GM19324 (cell line): ENCODE measurements around the gene DGCR8.

Experiments
- ATAC-seq: cut with Tn5 transposase; IDR thresholded peaks from one replicate; pipeline ENCODE4 v1.9.1; 2021; ENCODE audit warnings: mild to moderate bottlenecking, moderate library complexity; ENCODE audit not compliant: unreplicated experiment, low FRiP score

Gene DGCR8

DNA sequence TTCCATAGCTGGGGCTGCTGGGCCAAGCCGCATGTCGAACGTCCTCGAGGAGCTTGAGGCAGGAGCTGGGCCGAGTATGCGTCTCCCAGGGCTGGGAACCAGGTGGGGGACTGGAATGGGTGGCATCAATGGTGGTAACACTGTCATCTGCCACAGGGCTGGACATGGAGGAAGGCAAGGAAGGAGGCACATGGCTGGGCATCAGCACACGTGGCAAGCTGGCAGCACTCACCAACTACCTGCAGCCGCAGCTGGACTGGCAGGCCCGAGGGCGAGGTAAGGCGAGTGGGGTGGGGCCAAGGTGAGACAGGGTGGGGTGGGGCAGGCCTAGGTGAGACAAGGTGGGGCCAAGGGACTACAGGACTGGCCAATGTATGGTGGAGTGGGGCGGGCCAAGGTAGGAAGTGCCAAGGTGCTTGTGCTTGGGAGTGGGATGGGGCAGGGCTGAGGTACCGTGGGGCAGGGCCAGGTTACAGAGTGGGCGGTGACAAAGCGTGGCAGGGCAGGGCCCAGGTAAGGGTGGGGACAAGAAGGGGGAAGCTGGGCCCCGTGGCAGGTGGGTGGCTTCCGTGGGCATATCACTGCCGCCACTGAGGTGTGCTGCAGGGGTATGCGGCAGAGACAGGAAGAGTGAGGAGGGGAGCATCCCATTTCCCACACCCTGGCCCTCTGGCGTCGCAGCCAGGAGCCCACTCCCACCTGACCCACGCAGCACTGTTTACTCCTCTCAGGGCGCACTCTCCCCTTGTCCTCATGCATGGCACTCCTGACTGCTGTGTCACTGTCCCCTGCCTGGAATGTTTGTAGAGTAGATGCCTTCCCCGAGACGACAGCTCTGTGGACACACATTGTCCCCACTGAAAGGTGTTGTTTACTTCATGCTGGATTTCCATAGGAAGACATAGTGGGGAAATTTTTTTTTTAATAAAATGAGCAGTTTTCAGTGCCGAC lies 27.5 kb upstream of the DGCR8 start:
- ATAC-seq = no peak

DNA sequence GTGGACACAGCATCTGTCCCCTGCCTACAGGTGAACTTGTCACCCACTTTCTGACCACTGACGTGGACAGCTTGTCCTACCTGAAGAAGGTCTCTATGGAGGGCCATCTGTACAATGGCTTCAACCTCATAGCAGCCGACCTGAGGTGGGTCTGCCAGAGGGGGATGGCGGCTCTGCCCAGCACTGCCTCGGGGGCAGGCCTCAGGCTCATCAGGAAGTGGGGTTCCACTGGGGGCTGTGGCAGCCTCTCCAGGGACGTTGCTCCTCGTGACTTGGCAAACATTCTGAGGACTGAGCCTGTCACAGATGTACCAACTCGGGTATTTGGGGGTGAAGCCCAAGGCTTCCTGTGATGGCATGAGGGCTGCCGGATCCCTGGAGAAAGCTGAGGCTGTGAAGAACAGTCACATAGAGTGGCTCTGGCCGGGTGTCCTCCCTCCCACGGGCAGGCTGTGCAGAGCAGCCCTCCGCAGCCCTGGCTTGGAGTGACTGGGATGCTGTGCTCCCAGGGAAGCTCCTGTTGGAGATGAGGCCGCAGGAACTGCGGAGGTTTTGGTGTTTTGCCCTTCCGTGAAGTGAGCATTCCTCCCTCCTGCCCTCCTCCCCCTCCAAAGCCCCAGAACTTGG lies 26.5 kb upstream of the DGCR8 start:
- ATAC-seq = no peak

DNA sequence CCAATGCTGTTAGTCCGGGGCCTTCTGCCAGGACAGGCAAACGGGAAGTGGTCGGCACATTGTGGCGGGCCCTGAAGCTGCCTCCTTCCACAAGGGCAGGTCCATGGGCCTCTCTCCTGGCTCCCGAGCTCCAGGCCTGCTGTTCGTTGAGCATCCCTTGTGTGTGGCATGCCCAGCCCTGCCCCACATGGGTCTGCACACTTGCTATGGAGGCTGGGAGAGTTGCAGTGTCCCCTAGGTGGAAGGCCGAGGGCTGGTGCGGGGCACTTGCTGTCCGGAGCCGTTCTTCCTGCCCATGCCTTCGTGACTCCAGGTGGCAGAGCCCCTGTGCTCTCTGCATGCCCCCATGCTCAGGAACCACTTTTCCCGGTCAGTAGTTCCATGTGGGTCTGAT lies 26.0 kb upstream of the DGCR8 start:
- ATAC-seq = no peak

DNA sequence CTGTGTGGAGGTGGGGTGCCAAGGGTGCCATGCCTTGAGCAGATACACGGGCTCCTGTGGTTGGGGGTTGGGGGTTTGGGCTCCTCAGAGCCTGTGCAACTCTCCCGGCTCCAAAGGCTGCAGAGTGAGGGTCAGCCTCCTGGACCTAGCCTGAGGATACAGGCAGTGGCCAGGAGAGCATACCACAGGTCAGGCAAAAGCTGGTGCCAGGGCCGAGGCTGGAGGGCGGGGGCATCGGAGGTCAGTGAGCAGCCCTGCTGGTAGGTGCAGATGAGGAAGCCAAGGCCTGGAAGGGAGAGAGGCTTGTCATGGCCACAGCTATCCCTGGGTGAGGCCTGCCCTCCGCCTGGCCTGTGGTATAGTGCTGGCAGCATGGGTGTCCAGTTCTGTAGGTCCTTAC lies 25.6 kb upstream of the DGCR8 start:
- ATAC-seq = no peak

DNA sequence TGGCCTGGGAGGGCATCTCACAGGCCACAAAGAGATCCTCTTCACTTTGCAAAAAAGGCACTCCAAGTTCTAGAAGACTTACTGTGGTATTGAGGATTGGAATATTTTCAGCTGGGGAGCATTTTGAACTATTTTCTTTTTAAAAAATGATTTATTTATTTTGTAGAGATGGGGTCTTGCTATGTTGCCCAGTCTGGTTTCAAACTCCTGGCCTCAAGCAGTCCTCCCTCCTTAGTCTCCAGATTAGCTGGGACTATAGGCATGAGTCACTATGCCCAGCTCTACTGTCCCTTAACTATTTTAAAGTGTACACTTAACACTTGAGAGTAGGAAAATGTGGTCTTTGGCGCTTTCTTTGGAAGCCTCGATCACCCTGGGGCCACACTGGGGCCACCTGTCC lies 24.9 kb upstream of the DGCR8 start:
- ATAC-seq = no peak

DNA sequence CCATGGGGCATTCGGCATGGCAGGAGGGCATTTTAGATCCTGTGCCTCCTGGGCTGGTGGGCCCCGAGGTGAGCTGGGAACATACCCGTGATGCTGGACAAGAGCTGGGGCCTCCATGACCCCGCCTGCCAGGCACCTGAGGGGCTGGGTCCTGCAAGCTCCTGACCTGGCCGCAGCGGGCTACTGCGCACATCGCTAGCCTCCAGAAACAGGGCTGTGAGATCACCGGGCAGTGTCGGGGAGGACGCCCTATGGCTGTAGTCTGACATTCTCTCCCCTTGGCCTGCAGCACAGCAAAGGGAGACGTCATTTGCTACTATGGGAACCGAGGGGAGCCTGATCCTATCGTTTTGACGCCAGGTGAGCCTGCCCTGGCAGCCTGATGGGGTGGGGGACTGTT lies 24.4 kb upstream of the DGCR8 start:
- ATAC-seq = no peak

DNA sequence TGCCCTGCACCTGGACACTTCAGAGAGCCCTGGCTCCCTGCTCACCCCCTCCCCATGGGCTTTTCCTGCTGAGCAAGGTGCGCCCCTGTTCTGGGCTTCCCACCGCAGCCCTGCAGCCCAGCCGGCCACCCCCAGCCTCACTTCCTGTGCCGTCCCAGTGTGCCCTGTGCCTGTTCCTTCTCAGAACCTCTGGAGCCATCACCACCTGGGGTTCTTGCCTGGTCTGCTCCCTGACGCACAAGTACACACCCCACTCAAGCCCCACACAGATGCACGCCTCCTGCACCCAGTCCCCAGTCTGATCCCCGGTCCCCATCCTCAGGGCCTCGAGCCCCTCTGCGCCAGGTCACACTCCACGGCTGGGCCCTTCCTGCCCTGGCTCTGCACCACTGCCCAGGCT lies 23.9 kb upstream of the DGCR8 start:
- ATAC-seq = no peak

DNA sequence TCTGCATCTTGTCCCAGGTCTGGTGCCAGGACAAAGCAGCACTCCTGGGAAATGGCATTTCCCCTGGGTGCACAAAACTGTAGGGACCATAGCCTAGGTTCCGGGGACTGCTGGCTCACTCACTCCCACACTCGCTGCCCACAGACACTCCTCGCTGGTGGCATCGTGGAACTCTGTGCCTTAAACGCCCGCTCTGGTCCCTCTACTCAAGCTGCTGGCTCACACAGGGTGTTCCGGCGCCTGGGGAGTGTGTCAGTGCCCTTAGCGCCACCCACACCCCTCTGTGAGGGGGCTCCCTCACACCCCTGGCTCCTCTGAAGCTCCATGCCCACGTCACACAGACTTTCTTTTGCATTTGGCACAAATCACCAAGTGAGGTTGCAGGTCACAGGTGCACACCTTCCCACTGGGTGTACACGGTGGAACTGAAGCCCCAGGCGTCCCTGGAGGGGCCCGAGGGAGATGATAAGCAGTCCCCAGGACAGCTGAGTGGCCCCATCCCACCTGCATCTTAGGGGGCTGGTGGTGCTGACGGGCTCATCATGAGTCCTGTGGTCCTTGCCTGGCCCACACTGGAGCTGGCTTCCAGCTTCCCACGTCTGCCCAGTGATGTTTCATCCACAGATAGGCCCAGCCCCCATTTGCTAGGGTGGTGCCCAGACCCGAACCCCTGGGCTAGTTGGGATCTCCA lies 23.2 kb upstream of the DGCR8 start:
- no peak for ATAC-seq

DNA sequence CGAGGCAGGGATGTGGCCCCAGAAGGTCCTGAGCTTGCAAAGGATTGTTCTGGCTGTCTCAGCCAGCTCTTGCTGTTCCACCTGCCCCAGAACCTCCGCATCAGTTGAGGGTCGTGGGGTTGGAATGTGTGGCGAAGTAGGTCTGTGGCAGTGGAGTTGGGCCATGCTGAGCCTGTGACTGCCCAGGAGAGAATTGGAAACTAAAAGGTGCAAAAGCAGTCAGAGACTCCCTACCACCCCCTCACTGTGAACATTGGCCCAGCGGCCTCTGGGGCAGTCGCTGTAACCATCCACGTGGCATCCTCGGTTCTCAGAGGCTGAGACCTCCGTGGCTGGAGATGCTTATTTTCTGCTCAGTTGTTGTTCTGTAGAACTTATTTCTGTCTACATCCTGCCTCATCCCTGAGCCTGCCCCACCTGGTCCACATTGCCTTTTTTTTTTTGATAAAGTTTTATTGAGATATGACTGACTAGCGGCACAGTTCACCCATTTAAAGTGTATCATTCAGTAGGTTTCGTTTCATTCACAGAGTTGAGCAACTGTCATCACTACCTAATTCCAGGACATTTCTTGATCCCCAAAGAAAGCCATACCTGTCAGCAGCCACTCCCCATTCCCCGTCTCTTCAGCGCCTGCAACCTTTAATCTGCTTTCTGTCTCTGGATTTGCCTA lies 22.3 kb upstream of the DGCR8 start:
- ATAC-seq = no peak

DNA sequence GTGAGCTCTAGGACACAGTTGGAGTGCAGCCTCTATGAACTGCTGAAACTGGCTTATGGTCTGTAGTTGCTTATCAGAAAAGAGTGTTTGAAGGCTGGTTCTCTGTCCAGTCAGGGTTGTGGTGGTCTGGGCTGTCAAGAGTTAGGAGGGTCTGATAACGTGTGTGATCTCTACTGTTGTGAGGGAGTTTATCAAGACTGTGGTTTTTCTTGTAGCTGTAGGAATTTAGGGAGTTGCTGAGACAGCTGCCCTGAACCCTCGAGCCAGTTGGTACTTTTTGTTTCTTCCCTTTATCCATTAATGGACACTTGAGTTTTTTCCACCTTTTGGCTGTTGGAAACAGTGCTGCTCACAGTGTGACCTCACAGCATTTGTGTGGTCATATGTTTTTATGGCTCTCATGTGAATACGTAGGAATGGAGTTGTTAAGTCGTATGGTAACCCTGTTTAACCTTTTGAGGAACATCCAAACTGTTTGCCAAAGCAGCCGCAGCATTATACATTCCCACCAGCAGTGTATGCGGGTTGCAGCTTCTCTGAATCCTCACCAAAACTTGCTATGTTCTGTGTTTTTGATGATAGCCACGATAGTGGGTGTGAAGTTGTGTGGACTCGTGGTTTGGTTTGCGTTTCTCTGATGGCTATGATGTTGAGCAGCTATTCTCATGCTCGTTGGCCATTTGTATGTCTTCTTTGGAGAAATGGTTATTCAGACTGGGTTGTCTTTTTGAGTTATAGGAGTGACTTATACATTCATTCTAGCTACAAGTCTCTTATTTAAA lies 20.9 kb upstream of the DGCR8 start:
- ATAC-seq = no peak

DNA sequence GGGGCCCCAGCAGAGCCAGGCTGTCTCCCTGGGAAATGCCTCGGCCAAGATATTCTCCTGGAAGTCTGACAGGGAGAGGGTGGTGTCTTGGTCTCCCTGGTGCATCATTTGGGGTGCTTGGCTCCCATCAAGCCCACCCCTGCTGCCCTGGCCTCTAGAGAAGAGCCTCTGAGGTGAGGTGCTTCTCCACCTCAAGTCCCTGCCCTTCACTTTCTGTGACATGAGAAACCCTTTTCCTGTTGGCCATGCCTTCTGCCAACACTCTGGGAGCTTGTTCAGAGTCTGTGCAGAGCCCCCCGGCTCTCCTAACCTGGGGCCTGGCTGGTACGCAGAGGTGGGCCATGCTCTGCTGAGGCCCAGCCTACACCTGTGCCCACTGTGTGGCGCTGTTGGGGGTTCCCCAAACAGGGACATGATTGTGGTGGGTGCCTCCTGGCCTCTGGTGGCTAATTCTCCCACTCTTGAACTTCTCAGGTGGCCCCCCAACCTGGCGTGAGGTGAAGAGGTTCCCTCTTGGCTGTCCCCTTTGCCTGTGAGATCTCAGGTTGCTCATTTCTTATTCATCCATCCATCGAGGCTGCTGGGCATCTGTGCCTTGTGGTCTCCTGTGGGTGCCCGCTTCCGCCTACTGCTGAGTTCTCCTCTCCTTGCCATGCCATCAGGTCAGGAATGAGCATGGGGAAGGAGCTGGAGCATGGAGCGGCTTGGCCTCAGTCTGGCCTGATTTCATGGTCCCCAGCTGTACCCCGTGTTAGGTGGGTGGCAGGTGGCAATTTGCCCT lies 19.2 kb upstream of the DGCR8 start:
- ATAC-seq = no peak

DNA sequence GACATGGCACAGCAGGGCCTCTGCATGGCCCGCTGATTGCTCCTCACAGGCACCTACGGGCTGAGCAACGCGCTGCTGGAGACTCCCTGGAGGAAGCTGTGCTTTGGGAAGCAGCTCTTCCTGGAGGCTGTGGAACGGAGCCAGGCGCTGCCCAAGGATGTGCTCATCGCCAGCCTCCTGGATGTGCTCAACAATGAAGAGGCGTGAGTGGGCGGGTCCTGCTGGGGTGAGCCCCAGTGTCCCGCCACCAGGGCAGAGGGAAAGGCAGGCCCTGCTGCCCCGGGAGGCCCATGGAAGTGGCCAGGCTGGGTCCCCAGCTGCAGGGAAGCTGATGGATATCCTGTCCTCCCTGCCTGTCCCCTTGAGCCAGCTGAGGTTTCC lies 18.6 kb upstream of the DGCR8 start:
- no peak for ATAC-seq

DNA sequence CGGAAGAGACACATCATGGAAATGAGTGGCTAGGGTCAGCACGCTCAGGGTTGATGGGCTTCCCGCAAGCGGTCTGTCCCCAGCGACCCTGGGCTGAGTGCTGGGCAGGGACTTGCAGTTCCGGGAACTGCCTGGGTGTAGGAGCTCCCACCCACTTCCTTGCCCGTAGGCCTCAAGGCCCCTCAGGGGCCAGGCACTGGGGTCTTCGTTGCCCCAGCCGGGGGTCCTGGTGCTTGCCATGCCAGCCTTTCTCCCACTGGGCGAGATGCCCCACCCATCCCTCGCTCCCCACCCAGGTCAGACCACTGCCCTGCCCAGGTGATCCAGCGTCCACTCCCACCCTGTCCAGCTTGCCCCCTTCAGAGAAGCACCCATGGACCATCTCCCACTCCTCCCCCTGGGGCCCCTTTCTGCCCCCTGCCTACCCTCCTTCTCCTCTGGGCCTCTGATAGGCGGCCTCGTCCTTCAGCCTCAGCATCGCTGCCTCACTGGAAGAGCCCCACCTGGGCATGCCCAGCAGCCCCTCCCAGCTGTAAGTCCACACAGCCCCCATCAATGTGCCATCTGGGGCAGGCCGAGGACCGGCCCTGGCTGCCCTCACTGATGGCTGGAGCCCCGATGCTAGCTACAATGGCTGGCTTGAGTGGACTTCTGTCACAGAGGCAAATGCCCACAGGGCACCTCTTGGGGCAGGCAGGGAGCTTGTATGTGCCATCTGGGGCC lies 17.8 kb upstream of the DGCR8 start:
- no peak for ATAC-seq

DNA sequence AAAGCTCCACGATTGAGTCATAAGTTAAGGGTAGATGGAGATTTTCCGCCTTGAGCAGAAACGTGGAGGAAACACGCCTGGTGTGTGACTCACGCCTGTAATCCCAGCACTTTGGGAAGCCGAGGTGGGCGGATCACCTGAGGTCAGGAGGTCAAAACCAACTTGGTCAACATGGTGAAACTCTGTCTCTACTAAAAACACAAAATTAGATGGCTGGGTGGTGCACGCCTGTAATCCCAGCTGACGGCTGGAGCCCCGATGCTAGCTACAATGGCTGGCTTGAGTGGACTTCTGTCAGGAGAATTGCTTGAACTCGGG lies 17.3 kb upstream of the DGCR8 start:
- no peak for ATAC-seq

DNA sequence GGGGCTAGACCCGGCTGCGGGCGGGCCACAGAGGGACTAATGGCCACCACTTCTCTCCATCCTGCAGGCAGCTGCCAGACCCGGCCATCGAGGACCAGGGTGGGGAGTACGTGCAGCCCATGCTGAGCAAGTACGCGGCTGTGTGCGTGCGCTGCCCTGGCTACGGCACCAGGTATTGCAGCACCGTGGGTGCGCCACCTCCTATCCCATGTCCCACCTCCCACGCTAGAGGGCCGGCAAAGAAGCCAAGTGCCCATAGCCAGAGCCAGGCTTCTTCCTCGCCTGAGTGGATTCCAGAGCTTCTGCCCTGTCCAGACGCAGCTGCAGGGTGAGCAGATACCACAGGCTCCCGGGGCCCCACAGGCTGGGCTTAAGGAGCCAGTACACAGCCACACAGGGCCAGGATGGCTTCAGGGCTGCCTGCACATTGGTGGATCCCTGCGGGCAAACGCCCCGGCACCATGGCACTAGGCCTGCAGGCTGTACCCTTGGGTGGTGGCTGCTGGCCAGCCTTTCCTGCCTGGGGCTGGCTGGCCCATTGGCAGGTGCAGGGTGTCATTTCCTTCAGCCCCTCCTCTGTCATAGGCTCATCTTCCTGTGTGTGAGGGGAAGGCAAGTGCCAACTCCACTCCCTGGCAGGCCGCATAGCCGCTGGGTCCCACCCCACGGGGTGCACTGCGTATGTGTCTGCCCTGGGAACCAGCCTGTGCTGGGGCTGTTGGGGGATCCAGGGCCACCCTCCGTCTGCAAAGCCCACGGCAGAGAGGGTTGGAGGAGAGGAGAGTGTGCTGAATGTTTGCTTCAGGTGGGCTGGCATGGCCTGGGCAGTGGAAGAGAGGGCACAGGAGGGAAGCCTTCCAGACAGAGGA lies 16.5 kb upstream of the DGCR8 start:
- ATAC-seq = no peak

DNA sequence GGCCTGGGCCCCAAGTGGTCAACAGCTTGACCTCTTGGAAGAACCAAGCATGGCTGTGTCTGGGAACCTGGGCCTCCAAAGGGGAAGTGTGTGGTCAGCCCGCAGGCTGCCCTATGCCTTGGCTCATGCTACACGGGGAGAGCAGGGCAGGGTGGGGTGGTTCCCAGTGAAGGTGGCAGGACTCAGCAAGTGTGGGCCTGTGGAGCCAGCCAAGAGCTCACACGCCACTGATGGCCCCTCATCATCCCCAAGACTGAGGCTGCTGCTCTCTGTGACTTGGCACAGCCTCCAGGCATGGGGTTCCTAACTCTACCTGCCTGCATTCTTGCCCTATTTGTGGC lies 15.9 kb upstream of the DGCR8 start:
- ATAC-seq = no peak

DNA sequence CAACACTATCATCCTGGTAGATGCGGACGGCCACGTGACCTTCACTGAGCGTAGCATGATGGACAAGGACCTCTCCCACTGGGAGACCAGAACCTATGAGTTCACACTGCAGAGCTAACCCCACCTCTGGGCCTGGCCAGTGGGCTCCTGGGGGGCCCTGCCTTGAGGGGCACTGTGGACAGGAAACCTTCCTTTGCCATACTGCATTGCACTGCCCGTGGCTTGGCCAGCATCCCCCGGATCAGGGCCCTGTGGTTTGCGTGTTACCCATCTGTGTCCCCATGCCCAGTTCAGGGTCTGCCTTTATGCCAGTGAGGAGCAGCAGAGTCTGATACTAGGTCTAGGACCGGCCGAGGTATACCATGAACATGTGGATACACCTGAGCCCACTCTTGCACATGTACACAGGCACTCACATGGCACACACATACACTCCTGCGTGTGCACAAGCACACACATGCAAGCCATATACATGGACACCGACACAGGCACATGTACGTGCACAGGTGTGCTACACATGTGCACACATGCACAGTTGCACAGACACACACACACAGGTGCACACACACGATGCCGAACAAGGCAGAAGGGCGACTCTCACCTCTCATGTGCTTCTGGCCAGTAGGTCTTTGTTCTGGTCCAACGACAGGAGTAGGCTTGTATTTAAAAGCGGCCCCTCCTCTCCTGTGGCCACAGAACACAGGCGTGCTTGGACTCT lies 15.3 kb upstream of the DGCR8 start:
- no peak for ATAC-seq
